HUES64 (cell line): Measurements from ENCODE around the gene BACH1.

Experiments
- H3K27ac ChIP-seq: 2 replicates; pipeline ENCODE4 v1.7.0; 2013; ENCODE audit warnings: low read depth, low read length, inconsistent platforms
- H3K27me3 ChIP-seq: 2 replicates; pipeline ENCODE4 v1.6.1; 2013; ENCODE audit warnings: mild to moderate bottlenecking, low read length; ENCODE audit not compliant: insufficient read depth
- H3K36me3 ChIP-seq: 2 replicates; pipeline ENCODE4 v1.6.1; 2013; ENCODE audit warnings: mild to moderate bottlenecking, low read length; ENCODE audit not compliant: insufficient read depth
- H3K4me1 ChIP-seq: 2 replicates; pipeline ENCODE4 v1.6.1; 2013; ENCODE audit warnings: mild to moderate bottlenecking, low read length, moderate library complexity; ENCODE audit not compliant: insufficient read depth
- H3K4me3 ChIP-seq: 2 replicates; pipeline ENCODE4 v1.5.1; 2013; ENCODE audit warnings: mild to moderate bottlenecking, low read length, moderate library complexity
- H3K9ac ChIP-seq: 2 replicates; pipeline ENCODE4 v1.6.1; 2013; ENCODE audit warnings: mild to moderate bottlenecking, low read depth, low read length
- H3K9me3 ChIP-seq: 2 replicates; pipeline ENCODE4 v1.6.1; 2013; ENCODE audit warnings: low read depth, low read length; ENCODE audit not compliant: insufficient read depth
- WGBS: fragments of 150-250, 120-280 bp; methylation state at CpG from one replicate; pipeline ENCODE4 v1.1.7; 2013; ENCODE audit warnings: missing lambda C conversion rate; 5-methylcytosine and 5-hydroxymethylcytosine counted together

Gene BACH1

GRCh38 chr21:29386803-29387202 is 88.1 kb downstream of the BACH1 start:
- Histone ChIP-seq H3K27ac (no peak overlapping the region), H3K36me3 (no peaks in the 10 kb centered on the region), H3K27me3 (no peaks in the 10 kb centered on the region), H3K4me1 (peaks cover 3% of the 10 kb centered on the region; the same call in 1 of the 2 replicates), H3K9ac (no peak overlapping the region), H3K4me3 (no peak overlapping the region), H3K9me3 (no peaks in the 10 kb centered on the region)
- whole genome bisulfite sequencing = 96% methylated on average over 4 of the region's 4 CpGs

- no peaks in the 10 kb centered on the region for H3K27me3 ChIP-seq
These were observed 88.9 kb downstream of the BACH1 start for GRCh38 chr21:29387598-29387997.

DNA sequence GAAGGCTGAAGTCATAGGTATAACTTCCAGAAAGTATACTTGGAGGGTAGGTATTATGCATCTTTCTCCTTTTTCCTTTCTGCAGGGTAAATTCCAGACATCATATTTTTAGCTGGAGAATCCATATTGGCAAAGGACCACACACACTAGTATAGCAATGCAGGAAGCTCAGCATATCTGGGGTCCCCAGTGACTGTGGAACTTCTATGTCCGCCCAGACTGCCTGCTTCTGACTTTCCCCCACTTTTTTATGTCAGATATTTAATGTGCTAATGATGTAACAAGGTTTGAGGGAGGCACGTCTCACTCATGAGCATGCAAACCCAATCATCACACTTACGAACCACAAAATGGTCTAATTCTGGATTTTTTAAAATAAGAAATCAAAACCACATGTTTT is 90.4 kb downstream of the BACH1 start:
- no peak overlapping the region for H3K9ac ChIP-seq

More at GRCh38 chr21:29387598-29387997, 88.9 kb downstream of the BACH1 start:
- no peak overlapping the region for H3K27ac ChIP-seq
- H3K4me1 ChIP-seq = no peaks in the 10 kb centered on the region
- H3K9ac ChIP-seq = no peak overlapping the region
- no peak overlapping the region for H3K4me3 ChIP-seq
- WGBS = 96% methylated on average over 5 of the region's 5 CpGs
- no peaks in the 10 kb centered on the region for H3K36me3 ChIP-seq
- no peaks in the 10 kb centered on the region for H3K9me3 ChIP-seq

GRCh38 chr21:29390778-29391177 is 92.1 kb downstream of the BACH1 start:
- Histone ChIP-seq H3K27me3 (no peaks in the 10 kb centered on the region), H3K4me3 (no peak overlapping the region), H3K4me1 (no peaks in the 10 kb centered on the region), H3K9ac (no peak overlapping the region), H3K36me3 (no peaks in the 10 kb centered on the region), H3K27ac (no peak overlapping the region), H3K9me3 (no peaks in the 10 kb centered on the region)
- WGBS = 98% methylated on average over 1 of the region's 2 CpGs

More for the DNA sequence above, 90.4 kb downstream of the BACH1 start:
- no CpG with 5 or more reads among the region's 3 CpGs for WGBS
- no peaks in the 10 kb centered on the region for H3K27me3 ChIP-seq
- no peaks in the 10 kb centered on the region for H3K36me3 ChIP-seq
- H3K4me1 ChIP-seq = no peaks in the 10 kb centered on the region
- no peak overlapping the region for H3K27ac ChIP-seq
- no peaks in the 10 kb centered on the region for H3K9me3 ChIP-seq
- no peak overlapping the region for H3K4me3 ChIP-seq

DNA sequence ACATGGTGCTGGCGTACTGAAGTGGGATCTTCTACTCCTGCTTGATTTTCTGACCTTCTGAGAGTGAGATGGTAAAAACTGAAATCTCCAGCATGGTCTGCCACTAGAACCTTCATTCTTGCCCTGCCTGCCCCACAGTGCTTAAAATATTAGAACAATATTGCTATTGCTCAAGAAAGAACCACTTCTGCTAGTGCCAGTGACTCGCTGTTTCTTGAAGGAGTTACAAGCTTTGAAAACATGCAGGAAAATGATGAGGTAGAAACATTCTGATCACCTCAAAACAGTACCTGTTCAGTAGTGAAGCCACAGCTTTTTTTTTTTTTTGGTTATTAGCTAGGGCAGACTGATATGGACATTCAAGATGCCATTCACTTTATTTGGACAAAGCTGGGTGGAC is 95.3 kb downstream of the BACH1 start:
- Histone ChIP-seq H3K9ac (no peak overlapping the region), H3K27ac (no peak overlapping the region), H3K4me1 (no peaks in the 10 kb centered on the region), H3K27me3 (no peaks in the 10 kb centered on the region), H3K36me3 (peaks cover under 1% of the 10 kb centered on the region; the same call in 1 of the 2 replicates), H3K9me3 (peaks cover 4% of the 10 kb centered on the region; the same call in 1 of the 2 replicates), H3K4me3 (no peak overlapping the region)
- 90% methylated on average over 2 of the region's 2 CpGs for WGBS
